Stimulated activated CD8-positive, alpha-beta memory T cell treated with anti-CD3 and anti-CD28 coated beads, Interleukin-4, amount 100 ng/mL, for 4 hours (primary cell): ENCODE measurements around the gene NSMF.
A peak's percentile ranks its signal among the peaks of the same experiment; 100 is the strongest.
"Not testable (repeated sequence)": the region's sequence is repeated elsewhere in the genome, so short reads cannot be mapped to it uniquely, and the experiment has no call there.

Experiments used
- DNase-seq, 2 donors: peaks; one replicate each; pipeline ENCODE4 v3.0.0-alpha.2; 2020; ENCODE audit warnings: low read depth in 2 of 2, low spot score in 1 of 2

The NSMF gene

GRCh38 chr9:137416006-137416562 lies 43.0 kb downstream of the NSMF start:
- no peak for DNase-seq

DNA sequence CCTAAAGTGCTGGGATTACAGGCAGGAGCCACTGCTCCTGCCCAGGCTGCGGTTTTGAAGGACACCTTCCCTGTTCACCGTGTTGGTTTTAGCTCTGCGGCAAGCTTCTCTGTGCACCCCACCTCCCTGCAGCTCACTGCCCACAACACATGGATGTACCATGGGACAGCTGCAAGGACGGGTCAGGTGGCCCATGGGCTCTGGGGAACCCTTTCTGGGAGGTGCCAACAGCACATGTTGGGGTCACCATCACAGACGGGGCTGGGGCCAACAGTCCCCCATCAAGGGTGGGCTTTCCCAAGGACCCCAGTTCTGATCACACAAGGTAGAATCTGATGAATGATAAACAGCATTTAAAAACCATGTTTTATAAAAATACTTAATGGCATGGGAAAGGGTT lies 43.7 kb downstream of the NSMF start:
- DNase-seq: no peak

- no peak for DNase-seq
Observed at GRCh38 chr9:137412431-137412830, 46.7 kb downstream of the NSMF start.

GRCh38 chr9:137411645-137412380 lies 47.3 kb downstream of the NSMF start:
- DNase-seq: peak in 1 of 2 donors; percentile 24

GRCh38 chr9:137411260-137411644 lies 47.9 kb downstream of the NSMF start:
- DNase-seq: no peak

DNA sequence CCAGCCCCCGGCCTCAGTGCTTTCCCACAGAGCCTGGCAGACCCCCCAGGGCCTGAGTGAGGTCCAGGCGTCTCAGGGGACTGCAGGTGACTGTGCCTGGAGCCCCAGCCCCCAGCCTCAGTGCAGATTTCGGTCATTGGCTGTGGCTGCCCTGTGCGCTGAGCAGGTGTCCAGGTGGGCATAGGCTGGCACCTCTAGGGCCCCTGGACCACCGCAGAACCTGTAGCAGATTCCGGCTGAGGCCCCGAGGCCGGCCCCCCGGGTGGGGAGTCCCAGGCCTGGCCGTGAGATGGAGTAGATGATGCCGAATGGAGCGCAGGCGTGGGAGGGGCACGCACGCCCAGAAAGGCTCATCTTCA lies 48.3 kb downstream of the NSMF start:
- DNase-seq: no peak

- not testable (repeated sequence) for DNase-seq
Observed at GRCh38 chr9:137410236-137410890, 48.8 kb downstream of the NSMF start.

DNA sequence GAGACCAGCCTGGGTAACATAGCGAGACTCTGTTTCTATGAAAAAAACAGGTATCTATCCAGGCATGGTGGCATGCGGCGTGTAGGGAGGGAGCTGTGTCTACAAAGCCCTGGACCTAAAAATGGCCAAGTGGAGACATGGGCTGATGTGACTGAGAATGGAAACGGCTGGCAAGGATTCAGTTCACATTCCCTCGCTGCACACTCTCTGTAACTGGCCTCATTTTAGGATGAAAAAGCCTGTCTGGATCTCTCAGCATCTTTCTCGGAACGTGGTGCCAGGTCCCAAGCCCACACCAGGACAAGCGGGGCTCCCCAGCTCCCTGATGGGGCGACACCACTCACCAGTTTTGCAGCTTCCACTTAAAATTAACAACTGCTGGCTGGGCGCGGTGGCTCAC lies 49.6 kb downstream of the NSMF start:
- DNase-seq: no peak

GRCh38 chr9:137408651-137409405 lies 50.3 kb downstream of the NSMF start:
- no peak for DNase-seq

- DNase-seq: no peak
Observed at GRCh38 chr9:137407590-137408300, 51.4 kb downstream of the NSMF start.

- DNase-seq: peak; percentile 8 to 34
Observed at GRCh38 chr9:137406876-137407589, 52.1 kb downstream of the NSMF start.

DNA sequence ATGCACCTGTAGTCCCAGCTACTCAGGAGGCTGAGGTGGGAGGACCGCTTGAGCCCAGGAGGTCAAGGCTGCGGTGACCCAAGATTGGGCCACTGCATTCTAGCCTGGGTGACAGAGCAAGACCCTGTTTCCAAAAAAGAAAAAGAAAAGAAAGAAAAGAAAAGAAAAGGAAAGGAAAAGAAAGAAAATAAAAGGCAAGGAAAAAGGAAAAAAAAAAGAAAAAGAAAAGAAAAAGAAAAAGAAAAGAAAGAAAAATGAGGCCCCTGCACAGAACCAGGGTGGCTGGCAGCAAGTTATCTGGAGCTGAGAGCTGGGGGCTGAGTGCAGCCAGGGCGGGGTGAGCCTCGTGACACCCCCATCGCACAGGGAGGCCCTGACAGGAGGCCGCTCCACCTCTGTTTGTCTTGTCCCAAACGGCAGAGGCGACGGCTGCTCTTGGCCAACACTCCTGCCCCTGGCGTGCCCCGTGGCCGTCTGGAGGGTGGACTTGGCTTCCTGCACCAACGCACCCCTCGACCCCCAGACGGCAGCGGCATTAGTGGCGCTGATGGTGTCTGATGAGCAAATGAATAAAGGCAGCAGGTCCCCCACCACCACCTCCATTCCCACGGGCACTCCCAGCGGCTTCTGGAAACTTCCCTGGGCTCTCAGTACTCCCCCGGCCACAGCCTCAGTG lies 52.9 kb downstream of the NSMF start:
- DNase-seq: no peak

- no peak for DNase-seq
Observed at GRCh38 chr9:137405677-137406081, 53.5 kb downstream of the NSMF start.

DNA sequence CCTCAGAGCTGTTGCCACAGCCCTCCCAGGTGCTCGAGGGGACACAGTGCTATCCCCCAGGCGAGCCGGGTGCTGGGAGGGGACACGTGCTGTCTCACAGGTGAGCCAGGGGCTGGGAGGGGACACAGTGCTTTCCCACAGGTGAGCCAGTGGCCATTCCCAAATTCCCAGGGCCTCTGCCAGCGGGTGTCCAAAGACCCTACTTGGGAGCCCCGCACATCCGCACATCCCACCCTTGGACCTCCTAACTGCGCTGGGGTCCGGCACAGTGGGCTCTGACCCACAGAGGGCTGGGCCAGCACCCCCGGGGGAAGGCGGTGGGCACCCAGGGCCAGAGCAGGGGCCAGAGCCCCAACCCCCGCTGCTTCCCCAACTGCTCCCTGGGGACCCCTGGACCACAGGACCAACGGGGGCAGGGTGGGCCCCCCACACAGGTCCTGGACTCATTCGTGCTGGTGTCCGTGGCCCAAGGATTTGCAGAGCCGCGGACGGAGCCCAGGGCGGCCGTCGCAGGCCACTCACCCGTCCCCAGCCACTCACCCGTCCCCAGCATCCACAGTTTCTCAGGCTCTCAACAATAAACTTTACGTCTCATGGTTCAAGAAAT lies 54.1 kb downstream of the NSMF start:
- DNase-seq: no peak

DNA sequence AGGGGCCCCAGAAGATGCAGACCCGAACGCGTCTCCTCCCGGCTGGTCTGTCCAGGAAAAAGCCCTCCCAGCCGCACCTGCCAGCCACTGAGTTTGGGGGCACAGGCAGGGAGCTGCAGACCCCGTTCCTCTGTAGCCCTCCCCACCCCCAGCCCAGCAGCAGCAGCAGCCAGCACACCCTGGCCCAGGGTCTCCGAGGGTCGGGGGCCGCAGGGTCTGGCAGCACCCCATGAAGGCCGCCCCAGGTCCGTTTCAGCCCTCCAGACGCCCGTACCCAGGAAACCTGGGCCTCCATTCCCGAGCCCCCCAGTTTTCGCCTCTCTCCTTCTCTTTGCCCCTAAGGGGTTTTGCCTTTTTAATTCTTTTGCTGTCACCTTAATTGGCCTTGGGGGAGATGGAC lies 55.9 kb downstream of the NSMF start:
- no peak for DNase-seq

DNA sequence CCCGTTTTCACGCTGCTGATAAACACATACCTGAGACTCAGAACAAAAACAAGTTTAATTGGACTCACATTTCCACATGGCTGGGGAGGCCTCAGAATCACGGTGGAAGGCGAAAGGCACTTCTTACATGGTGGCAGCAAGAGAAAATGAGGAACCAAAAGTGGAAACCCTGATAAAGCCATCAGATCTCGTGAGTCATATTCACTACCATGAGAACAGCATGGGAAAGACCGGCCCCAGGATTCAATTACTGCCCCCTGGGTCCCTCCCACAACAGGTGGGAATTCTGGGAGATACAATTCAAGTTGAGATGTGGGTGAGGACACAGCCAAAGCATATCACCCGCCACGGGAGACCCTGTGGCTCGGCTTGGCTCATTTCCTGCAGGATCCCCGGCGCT lies 56.4 kb downstream of the NSMF start:
- DNase-seq: no peak

DNA sequence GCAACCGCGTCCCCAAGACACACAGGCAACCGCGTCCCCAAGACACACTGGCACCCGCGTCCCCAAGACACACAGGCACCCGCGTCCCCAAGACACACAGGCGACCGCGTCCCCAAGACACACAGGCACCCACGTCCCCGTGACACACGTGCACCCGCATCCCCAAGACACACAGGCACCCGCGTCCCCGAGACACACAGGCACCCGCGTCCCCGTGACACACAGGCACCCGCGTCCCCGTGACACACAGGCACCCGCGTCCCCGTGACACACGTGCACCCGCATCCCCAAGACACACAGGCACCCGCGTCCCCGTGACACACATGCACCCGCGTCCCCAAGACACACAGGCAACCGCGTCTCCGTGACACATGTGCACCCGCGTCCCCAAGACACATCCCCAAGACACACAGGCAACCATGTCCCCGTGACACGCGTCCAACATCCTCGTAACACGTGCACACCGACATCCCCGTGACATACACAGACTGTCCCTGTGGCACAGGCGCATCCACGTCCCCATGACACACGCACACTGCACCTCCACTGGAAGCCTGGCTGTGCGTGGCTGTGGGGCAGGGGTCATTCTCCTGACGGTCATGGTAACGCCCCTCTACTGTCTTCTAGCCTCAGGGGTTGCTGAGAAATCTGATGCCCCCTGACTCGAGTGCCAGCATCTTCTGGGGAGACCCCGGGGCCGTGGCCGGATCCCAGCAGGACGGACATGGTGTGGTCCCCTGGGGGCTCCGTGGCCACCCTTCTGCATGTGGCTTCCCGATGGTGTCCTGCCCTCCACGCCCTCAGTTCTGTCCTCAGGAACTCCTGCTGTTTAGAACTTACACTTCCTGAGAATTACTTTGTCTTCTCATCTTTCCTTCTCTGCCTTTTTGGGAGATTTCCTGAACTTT lies 60.3 kb downstream of the NSMF start:
- DNase-seq: no peak

- no peak for DNase-seq
Observed at GRCh38 chr9:137397675-137398423, 61.3 kb downstream of the NSMF start.
